GM06990 (cell line): ENCODE data around the gene SYT1.

Source experiments
- DNase-seq: peaks from one replicate; pipeline ENCODE4 v3.0.0-alpha.2; 2011; ENCODE audit not compliant: insufficient read length; ENCODE audit errors: extremely low read depth
- H3K27me3 ChIP-seq: replicated peaks from 2 replicates; pipeline ENCODE4 v1.6.0; 2011; ENCODE audit warnings: low read length; ENCODE audit not compliant: control insufficient read depth, insufficient read depth
- H3K36me3 ChIP-seq: 2 replicates; pipeline ENCODE4 v1.5.1; 2011; ENCODE audit warnings: low read length; ENCODE audit not compliant: control insufficient read depth, insufficient read depth
- H3K4me3 ChIP-seq: replicated peaks from 2 replicates; pipeline ENCODE4 v1.5.1; 2011; ENCODE audit warnings: low read depth, mild to moderate bottlenecking, control low read depth, low read length
- TF ChIP-seq, protein P1 (sequence below): IDR thresholded peaks from 2 replicates; pipeline ENCODE4 v1.5.1; 2011; ENCODE audit warnings: low read length, control low read depth, mild to moderate bottlenecking, inconsistent platforms; ENCODE audit not compliant: insufficient read depth, poor library complexity, severe bottlenecking

SYT1 gene

DNA sequence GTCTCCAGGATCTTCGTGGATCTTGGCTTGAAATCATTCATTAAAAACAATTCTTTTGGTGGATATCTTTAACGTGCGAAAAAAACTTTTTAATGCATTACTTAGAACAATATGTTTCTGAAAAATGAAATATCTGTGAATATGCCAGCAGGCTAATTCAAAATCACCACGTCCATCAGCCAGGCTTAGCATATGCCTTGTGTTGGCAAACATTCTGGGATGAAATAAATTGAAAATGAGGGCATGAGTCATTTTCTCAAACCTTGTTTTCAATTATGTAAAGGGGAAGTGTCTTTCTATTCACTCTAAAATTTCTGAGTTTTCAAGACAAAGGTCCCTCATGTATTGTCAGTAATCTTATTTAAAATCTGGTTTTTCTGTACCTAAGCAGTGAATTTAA is 432.3 kb downstream of the SYT1 start:
- H3K4me3 ChIP-seq, result no peak overlapping the region
- TF ChIP-seq, protein P1, sequence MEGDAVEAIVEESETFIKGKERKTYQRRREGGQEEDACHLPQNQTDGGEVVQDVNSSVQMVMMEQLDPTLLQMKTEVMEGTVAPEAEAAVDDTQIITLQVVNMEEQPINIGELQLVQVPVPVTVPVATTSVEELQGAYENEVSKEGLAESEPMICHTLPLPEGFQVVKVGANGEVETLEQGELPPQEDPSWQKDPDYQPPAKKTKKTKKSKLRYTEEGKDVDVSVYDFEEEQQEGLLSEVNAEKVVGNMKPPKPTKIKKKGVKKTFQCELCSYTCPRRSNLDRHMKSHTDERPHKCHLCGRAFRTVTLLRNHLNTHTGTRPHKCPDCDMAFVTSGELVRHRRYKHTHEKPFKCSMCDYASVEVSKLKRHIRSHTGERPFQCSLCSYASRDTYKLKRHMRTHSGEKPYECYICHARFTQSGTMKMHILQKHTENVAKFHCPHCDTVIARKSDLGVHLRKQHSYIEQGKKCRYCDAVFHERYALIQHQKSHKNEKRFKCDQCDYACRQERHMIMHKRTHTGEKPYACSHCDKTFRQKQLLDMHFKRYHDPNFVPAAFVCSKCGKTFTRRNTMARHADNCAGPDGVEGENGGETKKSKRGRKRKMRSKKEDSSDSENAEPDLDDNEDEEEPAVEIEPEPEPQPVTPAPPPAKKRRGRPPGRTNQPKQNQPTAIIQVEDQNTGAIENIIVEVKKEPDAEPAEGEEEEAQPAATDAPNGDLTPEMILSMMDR, result no peak
- no peak for DNase-seq
- H3K27me3 ChIP-seq, result no peaks in the 10 kb centered on the region
- no peaks in the 10 kb centered on the region for H3K36me3 ChIP-seq

DNA sequence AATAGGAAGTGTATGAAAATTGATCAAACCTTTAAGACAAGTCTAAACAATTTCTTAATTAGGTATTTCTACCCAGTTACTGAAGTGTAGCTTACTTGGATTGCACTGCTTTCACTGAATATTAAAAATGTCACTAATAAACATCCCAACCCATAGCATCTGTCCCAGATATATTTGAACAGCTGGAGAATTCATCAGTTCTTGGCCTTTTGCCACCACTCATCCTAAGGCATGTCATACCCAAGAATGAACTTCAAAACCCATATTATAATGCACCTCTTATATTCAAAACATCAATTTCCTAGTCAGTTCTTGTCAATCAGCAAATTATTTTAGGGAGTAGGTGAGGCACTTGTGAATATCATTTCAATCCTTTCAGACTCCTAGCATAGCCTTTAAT is 433.9 kb downstream of the SYT1 start:
- DNase-seq, result no peak
- Histone ChIP-seq H3K27me3 (no peaks in the 10 kb centered on the region), H3K4me3 (no peak overlapping the region), H3K36me3 (no peaks in the 10 kb centered on the region)
- TF ChIP-seq, protein P1, result no peak

DNA sequence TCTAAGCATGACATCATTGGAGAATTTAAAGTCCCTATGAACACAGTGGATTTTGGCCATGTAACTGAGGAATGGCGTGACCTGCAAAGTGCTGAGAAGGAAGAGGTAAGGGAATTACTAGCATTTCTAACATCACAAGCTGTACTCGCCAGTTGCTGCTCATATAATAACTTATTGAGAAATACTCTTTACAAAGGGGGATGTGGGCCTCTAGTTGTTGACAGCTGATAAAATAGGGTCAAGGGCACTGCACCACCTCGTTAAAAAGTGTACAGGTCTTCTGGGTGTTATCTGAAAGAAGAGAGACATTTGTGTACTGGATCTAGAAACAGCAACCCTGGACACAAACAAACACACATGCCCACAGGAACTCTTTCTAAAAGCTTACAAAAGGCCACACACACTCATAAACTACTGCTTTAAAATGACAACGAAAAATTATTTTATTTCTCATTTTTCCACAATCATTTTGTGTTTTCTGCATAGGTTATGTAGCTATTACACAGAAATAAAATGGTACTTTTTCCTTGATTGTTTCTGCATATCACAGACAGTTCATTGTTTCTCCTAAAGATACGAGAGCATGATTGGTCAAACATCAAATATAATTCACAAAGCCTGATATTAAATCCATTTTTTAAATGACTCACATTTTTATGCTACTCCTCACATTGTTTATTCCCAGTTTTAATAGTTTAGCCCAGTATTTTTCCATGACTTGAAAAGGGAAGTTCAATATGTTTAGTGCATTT is 435.0 kb downstream of the SYT1 start:
- Histone ChIP-seq H3K4me3 (no peak overlapping the region), H3K27me3 (no peaks in the 10 kb centered on the region), H3K36me3 (no peaks in the 10 kb centered on the region)
- DNase-seq, result no peak
- TF ChIP-seq, protein P1, result no peak

DNA sequence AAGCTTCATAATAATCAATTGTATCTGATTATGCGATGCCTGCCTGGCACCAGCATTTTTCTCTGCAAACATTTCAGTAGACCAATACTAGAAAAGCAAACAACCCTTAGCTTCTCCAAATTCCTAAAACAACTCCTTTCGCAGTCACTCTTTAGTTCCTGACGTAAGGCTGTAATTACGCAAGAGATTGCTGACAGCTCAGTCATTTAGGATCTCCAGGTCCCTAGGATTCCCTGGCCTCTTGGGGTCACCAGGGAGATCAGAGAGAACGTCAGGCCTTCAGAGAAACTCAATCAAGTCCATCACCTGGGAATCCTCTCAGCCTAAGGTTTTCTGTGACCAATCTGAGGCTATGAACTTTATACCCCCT is 435.6 kb downstream of the SYT1 start:
- no peak for DNase-seq

DNA sequence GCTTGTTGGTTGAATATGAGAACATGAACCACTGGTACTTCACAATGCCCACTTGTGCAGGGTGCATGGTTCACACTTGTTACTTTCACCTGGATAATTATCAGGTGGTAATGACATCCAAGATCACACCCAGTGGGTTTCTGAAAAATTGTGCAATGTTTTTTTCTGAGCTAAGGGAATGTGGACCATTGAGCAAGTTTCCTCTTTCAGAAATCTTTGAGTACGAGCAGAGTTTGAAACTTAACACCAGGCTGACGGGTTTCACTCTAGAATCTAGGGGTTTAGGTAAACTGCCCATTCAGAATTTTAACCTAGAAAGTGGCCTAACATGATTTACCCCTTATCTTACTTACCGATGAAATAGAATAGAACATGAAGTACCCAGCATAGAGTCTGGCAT is 436.6 kb downstream of the SYT1 start:
- Histone ChIP-seq H3K4me3 (no peak overlapping the region), H3K27me3 (no peaks in the 10 kb centered on the region), H3K36me3 (no peaks in the 10 kb centered on the region)
- TF ChIP-seq, protein P1, result no peak
- no peak for DNase-seq

More for the DNA sequence above, 435.6 kb downstream of the SYT1 start:
- H3K36me3 ChIP-seq, result no peaks in the 10 kb centered on the region
- TF ChIP-seq, protein P1, result no peak
- H3K27me3 ChIP-seq, result no peaks in the 10 kb centered on the region
- H3K4me3 ChIP-seq, result no peak overlapping the region
